Chondrocyte (in vitro differentiated cells): Measurements from ENCODE around the gene SCPEP1. TPM values are rescaled to one million over a fixed set of nuclear protein-coding genes. Genes with fewer than 3 reads are reported as not detected.
"Not testable (repeated sequence)": the region's sequence is repeated elsewhere in the genome, so short reads cannot be mapped to it uniquely, and the experiment has no call there.

Source experiments
- DNase-seq: peaks from one replicate; pipeline ENCODE4 v3.0.0; 2021; ENCODE audit warnings: mixed read lengths, low spot score
- H3K27ac Mint-ChIP-seq: one replicate; pipeline ENCODE4 v1.8.0; 2021; ENCODE audit warnings: mild to moderate bottlenecking, moderate library complexity, mixed read lengths; ENCODE audit not compliant: unreplicated experiment
- H3K27me3 Mint-ChIP-seq: 2 replicates; pipeline ENCODE4 v1.8.0; 2021; ENCODE audit warnings: low read depth, mixed read lengths
- H3K36me3 Mint-ChIP-seq: 2 replicates; pipeline ENCODE4 v1.8.0; 2021; ENCODE audit warnings: low read depth, mixed read lengths
- H3K4me1 Mint-ChIP-seq: 2 replicates; pipeline ENCODE4 v1.8.0; 2021; ENCODE audit warnings: low read depth, mild to moderate bottlenecking, mixed read lengths
- H3K4me3 Mint-ChIP-seq: one replicate; pipeline ENCODE4 v1.8.0; 2021; ENCODE audit warnings: mild to moderate bottlenecking, moderate library complexity, mixed read lengths; ENCODE audit not compliant: unreplicated experiment
- H3K9me3 Mint-ChIP-seq: 2 replicates; pipeline ENCODE4 v1.8.0; 2021; ENCODE audit warnings: low read depth, mixed read lengths
- total RNA-seq: library from RNA; stranded (reverse); gene quantifications from 3 replicates; pipeline ENCODE4 v1.2.1, GENCODE V29; 2021
- TF ChIP-seq, protein P1 (sequence below): fragments of 200-600 bp; sonication (generic); IDR thresholded peaks from 2 replicates; pipeline ENCODE4 v1.5.0; 2021; ENCODE audit warnings: antibody characterized with exemption, mild to moderate bottlenecking, moderate library complexity

Gene SCPEP1
- total RNA-seq, 1 donor from 2014 or later, result 50.8 TPM

- no peaks in the 10 kb centered on the region for H3K27me3 Mint-ChIP-seq
- H3K36me3 Mint-ChIP-seq, result no peaks in the 10 kb centered on the region
- DNase-seq, result no peak
- peaks cover 22% of the 10 kb centered on the region for H3K4me1 Mint-ChIP-seq
- no peaks in the 10 kb centered on the region for H3K9me3 Mint-ChIP-seq
- H3K27ac Mint-ChIP-seq, result no peak overlapping the region
- no peak overlapping the region for H3K4me3 Mint-ChIP-seq
- TF ChIP-seq, protein P1, sequence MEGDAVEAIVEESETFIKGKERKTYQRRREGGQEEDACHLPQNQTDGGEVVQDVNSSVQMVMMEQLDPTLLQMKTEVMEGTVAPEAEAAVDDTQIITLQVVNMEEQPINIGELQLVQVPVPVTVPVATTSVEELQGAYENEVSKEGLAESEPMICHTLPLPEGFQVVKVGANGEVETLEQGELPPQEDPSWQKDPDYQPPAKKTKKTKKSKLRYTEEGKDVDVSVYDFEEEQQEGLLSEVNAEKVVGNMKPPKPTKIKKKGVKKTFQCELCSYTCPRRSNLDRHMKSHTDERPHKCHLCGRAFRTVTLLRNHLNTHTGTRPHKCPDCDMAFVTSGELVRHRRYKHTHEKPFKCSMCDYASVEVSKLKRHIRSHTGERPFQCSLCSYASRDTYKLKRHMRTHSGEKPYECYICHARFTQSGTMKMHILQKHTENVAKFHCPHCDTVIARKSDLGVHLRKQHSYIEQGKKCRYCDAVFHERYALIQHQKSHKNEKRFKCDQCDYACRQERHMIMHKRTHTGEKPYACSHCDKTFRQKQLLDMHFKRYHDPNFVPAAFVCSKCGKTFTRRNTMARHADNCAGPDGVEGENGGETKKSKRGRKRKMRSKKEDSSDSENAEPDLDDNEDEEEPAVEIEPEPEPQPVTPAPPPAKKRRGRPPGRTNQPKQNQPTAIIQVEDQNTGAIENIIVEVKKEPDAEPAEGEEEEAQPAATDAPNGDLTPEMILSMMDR, result no peak
Observed at GRCh38 chr17:56975656-56976055, 2.3 kb upstream of the SCPEP1 start.

- no peak for DNase-seq
- Mint-ChIP-seq H3K27ac (no peak overlapping the region), H3K9me3 (no peaks in the 10 kb centered on the region), H3K36me3 (no peaks in the 10 kb centered on the region), H3K27me3 (no peaks in the 10 kb centered on the region), H3K4me1 (peaks cover 22% of the 10 kb centered on the region), H3K4me3 (peak overlapping the region; percentile 61)
- TF ChIP-seq, protein P1, result no peak
Observed at GRCh38 chr17:56976941-56977608, 856 bp upstream of the SCPEP1 start.

DNA sequence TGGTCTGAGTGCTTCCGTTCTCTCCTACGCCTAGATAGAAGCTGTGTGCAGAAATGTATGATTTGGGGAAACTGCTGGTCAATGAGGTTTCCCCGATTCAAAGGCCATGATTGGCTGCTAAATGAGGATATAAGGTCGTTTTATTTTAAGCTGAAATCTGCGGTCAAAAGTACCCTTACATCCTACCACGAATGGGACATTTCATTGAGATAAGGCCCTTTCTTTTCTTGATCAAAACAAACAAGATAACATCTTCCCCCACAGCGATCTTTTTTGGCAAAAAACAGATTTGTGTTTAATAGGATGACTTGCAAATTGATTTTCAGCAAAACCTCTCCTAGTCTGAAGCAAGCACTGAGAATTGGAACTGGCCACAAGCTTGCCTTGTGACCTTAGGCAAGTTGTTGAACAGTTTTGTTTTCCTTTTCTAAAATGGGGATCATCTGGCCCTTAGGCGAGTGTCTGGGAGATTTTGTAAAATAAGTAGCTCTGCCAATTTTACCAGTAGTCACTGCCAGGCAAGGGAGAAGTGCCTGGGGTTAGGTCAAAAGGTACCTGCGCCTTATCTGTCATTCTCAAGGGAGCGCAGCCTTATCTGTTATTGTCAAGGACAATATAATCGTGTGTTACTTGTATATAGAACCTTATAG is 635 bp downstream of the SCPEP1 start:
- Mint-ChIP-seq H3K9me3 (no peaks in the 10 kb centered on the region), H3K36me3 (no peaks in the 10 kb centered on the region), H3K27me3 (no peaks in the 10 kb centered on the region), H3K4me3 (peak overlapping the region; percentile 91), H3K4me1 (peaks cover 22% of the 10 kb centered on the region), H3K27ac (peak overlapping the region; percentile 91)
- no peak for DNase-seq
- TF ChIP-seq, protein P1, result no peak

- peak overlapping the region; percentile 0 for H3K27ac Mint-ChIP-seq
Observed at GRCh38 chr17:56979091-56979480, 1.2 kb downstream of the SCPEP1 start.

DNA sequence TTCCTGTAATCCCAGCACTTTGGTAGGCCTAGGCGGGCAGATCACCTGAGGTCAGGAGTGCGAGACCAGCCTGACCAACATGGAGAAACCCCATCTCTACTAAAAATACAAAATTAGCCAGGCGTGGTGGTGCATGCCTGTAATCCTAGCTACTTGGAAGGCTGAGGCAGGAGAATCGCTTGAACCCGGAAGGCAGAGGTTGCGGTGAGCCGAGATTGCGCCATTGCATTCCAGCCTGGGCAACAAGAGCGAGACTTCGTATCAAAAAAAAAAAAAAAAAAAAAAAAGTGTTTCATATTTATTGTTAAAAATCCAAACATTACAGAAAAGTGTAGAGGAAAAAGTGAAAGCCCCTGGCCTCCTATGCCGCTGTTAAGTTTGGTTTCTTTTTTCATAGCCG is 2.6 kb downstream of the SCPEP1 start:
- H3K27ac Mint-ChIP-seq, result not testable (repeated sequence)
- H3K4me1 Mint-ChIP-seq, result peaks cover 22% of the 10 kb centered on the region

More at GRCh38 chr17:56979091-56979480, 1.2 kb downstream of the SCPEP1 start:
- Mint-ChIP-seq H3K4me1 (peaks cover 22% of the 10 kb centered on the region), H3K4me3 (peak overlapping the region; percentile 91), H3K9me3 (no peaks in the 10 kb centered on the region), H3K36me3 (peaks cover 2% of the 10 kb centered on the region), H3K27me3 (no peaks in the 10 kb centered on the region)
- TF ChIP-seq, protein P1, result no peak
- DNase-seq, result no peak

GRCh38 chr17:56982312-56982711 is 4.4 kb downstream of the SCPEP1 start:
- no peak for DNase-seq
- H3K4me1 Mint-ChIP-seq, result peaks cover 16% of the 10 kb centered on the region
- TF ChIP-seq, protein P1, result no peak
- H3K36me3 Mint-ChIP-seq, result peaks cover 15% of the 10 kb centered on the region
- H3K27ac Mint-ChIP-seq, result no peak overlapping the region
- H3K27me3 Mint-ChIP-seq, result no peaks in the 10 kb centered on the region
- H3K9me3 Mint-ChIP-seq, result no peaks in the 10 kb centered on the region
- no peak overlapping the region for H3K4me3 Mint-ChIP-seq

More for the DNA sequence above, 2.6 kb downstream of the SCPEP1 start:
- not testable (repeated sequence) for H3K4me3 Mint-ChIP-seq, H3K9me3 Mint-ChIP-seq, H3K36me3 Mint-ChIP-seq, DNase-seq, H3K27me3 Mint-ChIP-seq
